Lower leg skin (tissue), 3 donors: ENCODE results near the gene TMEM43.

Source experiments
- CTCF ChIP-seq, 3 donors: fragments of 450-650 bp; IDR thresholded peaks; one replicate each; pipeline ENCODE4 v1.5.1; 2016; ENCODE audit warnings: antibody characterized with exemption in 3 of 3, mild to moderate bottlenecking in 3 of 3, moderate library complexity in 2 of 3
- POLR2A ChIP-seq, 2 donors: fragments of 450-650 bp; IDR thresholded peaks; one replicate each; pipeline ENCODE4 v1.6.1; 2016 to 2017; ENCODE audit warnings: antibody characterized with exemption in 2 of 2, mild to moderate bottlenecking in 1 of 2, moderate library complexity in 1 of 2

- no peak for TF ChIP-seq POLR2A (IDR thresholded peaks at IDR 0.05)
- no peak for TF ChIP-seq CTCF (IDR thresholded peaks at IDR 0.05)
Observed at GRCh38 chr3:14141602-14142341, 16.9 kb downstream of the TMEM43 start.
